ENCODE results near the gene PTCD2. TPM values are rescaled to one million over a fixed set of nuclear protein-coding genes. Genes with fewer than 3 reads are reported as not detected.

The PTCD2 gene
- total and polyA plus RNA-seq, 9 of the 15 experiments (the other 6 are each of a cell fraction or from before 2014, with no cell fraction given), result 11.9 to 28.5 (median 18.6) TPM

DNA sequence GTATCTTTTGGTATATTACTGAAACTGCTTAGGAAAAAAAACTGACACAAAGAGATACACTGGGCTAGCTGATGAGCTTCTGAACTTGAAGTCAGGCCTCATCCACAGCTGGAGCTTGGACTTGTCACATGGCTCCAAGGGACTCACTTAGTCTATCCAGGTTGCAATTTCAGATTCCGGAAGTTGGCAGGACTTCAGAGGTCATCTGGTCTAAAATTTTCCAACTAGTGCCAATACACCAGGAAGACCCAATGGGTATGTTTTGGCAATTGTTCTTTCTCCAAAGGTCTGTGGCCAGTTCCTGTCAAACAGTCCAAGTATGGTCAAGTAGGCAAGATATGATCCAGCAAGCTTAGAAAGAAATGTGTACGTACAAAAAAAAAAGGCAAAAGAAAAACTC lies 36.8 kb upstream of the PTCD2 start (continued):
- TF ChIP-seq RREB1 (CRISPR knock-in tag; IDR thresholded peaks at IDR 0.05) (no peak), CREBBP (IDR thresholded peaks at IDR 0.05; ENCODE audit: low read depth, low read length) (no peak), RFX5 (IDR thresholded peaks at IDR 0.05; ENCODE audit: low read depth, low read length) (no peak), SREBF2 (CRISPR knock-in tag; IDR thresholded peaks at IDR 0.05) (no peak), ZNF511 (CRISPR knock-in tag; IDR thresholded peaks at IDR 0.05) (no peak), JUND (IDR thresholded peaks at IDR 0.05; ENCODE audit: borderline replicate concordance, low read depth, low read length) (no peak), JUND (tag; IDR thresholded peaks at IDR 0.05; ENCODE audit: borderline replicate concordance, low read depth, low read length) (no peak), DMBX1 (CRISPR knock-in tag; IDR thresholded peaks at IDR 0.05; ENCODE audit: borderline replicate concordance) (peak; percentile 91)
- TF ChIP-seq, protein P1, sequence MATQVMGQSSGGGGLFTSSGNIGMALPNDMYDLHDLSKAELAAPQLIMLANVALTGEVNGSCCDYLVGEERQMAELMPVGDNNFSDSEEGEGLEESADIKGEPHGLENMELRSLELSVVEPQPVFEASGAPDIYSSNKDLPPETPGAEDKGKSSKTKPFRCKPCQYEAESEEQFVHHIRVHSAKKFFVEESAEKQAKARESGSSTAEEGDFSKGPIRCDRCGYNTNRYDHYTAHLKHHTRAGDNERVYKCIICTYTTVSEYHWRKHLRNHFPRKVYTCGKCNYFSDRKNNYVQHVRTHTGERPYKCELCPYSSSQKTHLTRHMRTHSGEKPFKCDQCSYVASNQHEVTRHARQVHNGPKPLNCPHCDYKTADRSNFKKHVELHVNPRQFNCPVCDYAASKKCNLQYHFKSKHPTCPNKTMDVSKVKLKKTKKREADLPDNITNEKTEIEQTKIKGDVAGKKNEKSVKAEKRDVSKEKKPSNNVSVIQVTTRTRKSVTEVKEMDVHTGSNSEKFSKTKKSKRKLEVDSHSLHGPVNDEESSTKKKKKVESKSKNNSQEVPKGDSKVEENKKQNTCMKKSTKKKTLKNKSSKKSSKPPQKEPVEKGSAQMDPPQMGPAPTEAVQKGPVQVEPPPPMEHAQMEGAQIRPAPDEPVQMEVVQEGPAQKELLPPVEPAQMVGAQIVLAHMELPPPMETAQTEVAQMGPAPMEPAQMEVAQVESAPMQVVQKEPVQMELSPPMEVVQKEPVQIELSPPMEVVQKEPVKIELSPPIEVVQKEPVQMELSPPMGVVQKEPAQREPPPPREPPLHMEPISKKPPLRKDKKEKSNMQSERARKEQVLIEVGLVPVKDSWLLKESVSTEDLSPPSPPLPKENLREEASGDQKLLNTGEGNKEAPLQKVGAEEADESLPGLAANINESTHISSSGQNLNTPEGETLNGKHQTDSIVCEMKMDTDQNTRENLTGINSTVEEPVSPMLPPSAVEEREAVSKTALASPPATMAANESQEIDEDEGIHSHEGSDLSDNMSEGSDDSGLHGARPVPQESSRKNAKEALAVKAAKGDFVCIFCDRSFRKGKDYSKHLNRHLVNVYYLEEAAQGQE (IDR thresholded peaks at IDR 0.05; ENCODE audit: borderline replicate concordance), result no peak
- TF ChIP-seq, protein P1 (CRISPR knock-in tag; IDR thresholded peaks at IDR 0.05; ENCODE audit: low read depth), result no peak
- TF ChIP-seq, protein P2, sequence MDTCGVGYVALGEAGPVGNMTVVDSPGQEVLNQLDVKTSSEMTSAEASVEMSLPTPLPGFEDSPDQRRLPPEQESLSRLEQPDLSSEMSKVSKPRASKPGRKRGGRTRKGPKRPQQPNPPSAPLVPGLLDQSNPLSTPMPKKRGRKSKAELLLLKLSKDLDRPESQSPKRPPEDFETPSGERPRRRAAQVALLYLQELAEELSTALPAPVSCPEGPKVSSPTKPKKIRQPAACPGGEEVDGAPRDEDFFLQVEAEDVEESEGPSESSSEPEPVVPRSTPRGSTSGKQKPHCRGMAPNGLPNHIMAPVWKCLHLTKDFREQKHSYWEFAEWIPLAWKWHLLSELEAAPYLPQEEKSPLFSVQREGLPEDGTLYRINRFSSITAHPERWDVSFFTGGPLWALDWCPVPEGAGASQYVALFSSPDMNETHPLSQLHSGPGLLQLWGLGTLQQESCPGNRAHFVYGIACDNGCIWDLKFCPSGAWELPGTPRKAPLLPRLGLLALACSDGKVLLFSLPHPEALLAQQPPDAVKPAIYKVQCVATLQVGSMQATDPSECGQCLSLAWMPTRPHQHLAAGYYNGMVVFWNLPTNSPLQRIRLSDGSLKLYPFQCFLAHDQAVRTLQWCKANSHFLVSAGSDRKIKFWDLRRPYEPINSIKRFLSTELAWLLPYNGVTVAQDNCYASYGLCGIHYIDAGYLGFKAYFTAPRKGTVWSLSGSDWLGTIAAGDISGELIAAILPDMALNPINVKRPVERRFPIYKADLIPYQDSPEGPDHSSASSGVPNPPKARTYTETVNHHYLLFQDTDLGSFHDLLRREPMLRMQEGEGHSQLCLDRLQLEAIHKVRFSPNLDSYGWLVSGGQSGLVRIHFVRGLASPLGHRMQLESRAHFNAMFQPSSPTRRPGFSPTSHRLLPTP (IDR thresholded peaks at IDR 0.05; ENCODE audit: borderline replicate concordance, extremely low read depth, insufficient read length), result no peak
